OCI-LY3 (cell line): ENCODE data around the gene RHOH.

Experiments
- CTCF ChIP-seq: fragments of 200-600, 300-600 bp; sonication (generic); IDR thresholded peaks from 2 replicates; pipeline ENCODE4 v1.5.1; 2014; ENCODE audit warnings: antibody characterized with exemption, low read length, low read depth
- EZH2phosphoT487 ChIP-seq: fragments of 200-600 bp; shearing (Covaris generic); IDR thresholded peaks from 2 replicates; pipeline ENCODE4 v1.6.1; 2018; ENCODE audit warnings: antibody characterized with exemption, mixed run types, low read depth

DNA sequence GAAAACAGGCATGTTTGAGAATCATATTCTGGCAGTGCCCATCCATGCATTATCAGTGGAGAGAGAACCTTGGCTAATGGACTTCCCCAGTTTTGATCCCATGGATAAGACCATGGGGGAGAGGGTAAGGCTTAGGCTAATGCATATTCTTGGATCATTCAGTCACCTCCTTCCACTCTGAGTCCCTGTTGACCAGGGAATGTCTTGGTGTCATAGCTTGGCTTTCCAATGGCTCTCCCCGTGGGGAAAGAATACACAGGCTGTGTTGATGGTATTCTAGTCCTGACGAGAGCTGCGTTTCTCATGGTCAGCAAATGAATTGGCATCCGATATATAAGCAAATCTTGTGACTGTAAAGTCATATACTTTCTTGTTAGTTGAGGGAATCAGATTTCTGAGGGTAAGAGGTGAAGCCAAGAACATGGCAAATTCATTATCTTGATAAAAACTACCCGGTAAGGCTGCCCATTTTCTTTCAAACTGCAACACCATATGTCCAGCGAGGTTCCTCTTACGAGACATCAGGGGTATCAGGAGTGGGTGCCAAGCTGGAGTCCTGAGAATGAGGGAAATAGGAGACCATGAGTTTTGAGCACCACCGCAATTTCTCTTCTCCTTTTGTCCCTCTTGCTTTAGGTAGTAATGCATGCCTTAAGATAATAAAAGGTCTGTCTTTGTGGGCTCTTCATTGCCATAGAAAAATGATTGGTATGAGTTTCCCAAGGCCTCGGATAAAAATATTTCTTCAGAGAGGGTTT, 18.0 kb downstream of the RHOH start:
- TF ChIP-seq CTCF, result no peak
- no peak for TF ChIP-seq EZH2phosphoT487
